CD14-positive monocyte (primary cell): ENCODE measurements around the gene CD38. TPM values are rescaled to one million over a fixed set of nuclear protein-coding genes. Genes with fewer than 3 reads are reported as not detected.

ENCODE experiments used
- DNase-seq, 3 donors: peaks; one replicate each; pipeline ENCODE4 v3.0.0-alpha.2; 2011 to 2022
- H2AFZ ChIP-seq: 2 replicates; pipeline ENCODE4 v1.6.0; 2012; ENCODE audit warnings: mild to moderate bottlenecking, low read depth, low read length, inconsistent platforms; ENCODE audit not compliant: insufficient read depth, poor library complexity, severe bottlenecking
- H3K27ac ChIP-seq, 2 donors: 1 replicate in 1 of 2; 2 replicates in 1 of 2; pipeline ENCODE4 v1.5.1; 2012 to 2013; ENCODE audit warnings: low read length in 2 of 2, control low read depth in 1 of 2, inconsistent platforms in 1 of 2, low read depth in 1 of 2, mild to moderate bottlenecking in 1 of 2
- H3K27me3 ChIP-seq, 2 donors: one replicate each; pipeline versions ENCODE4 v1.6.0 to v1.6.1; 2011 to 2013; ENCODE audit warnings: low read length in 2 of 2; ENCODE audit not compliant: control insufficient read depth in 2 of 2, insufficient read depth in 2 of 2
- H3K36me3 ChIP-seq, 2 donors: replicated peaks in 1 of 2; 1 replicate in 1 of 2; 2 replicates in 1 of 2; pipeline versions ENCODE4 v1.5.1 to v1.6.1; 2012 to 2013; ENCODE audit warnings: low read length in 2 of 2, control low read depth in 1 of 2, inconsistent platforms in 1 of 2, mild to moderate bottlenecking in 1 of 2; ENCODE audit not compliant: insufficient read depth in 2 of 2, control insufficient read depth in 1 of 2
- H3K4me1 ChIP-seq, 2 donors: 1 replicate in 1 of 2; 2 replicates in 1 of 2; pipeline versions ENCODE4 v1.5.1 to v1.6.1; 2012 to 2013; ENCODE audit warnings: low read length in 2 of 2, control low read depth in 1 of 2, inconsistent platforms in 1 of 2, mild to moderate bottlenecking in 1 of 2, moderate library complexity in 1 of 2; ENCODE audit not compliant: insufficient read depth in 2 of 2, control insufficient read depth in 1 of 2
- H3K4me2 ChIP-seq: replicated peaks from 2 replicates; pipeline ENCODE3; 2012; ENCODE audit warnings: low read length, moderate library complexity, mild to moderate bottlenecking; ENCODE audit not compliant: poor library complexity, severe bottlenecking; ENCODE audit errors: extremely low read depth
- H3K4me3 ChIP-seq, 3 experiments: fragments of 200-600 bp in 1 of 3; sonication (generic) in 1 of 3; replicated peaks in 1 of 3; 1 replicate in 2 of 3; 2 replicates in 1 of 3; pipeline ENCODE4 v1.5.1; 2011 to 2013; ENCODE audit warnings: low read length in 3 of 3, mild to moderate bottlenecking in 3 of 3, control low read depth in 2 of 3, low read depth in 2 of 3, inconsistent platforms in 1 of 3, moderate library complexity in 1 of 3
- H3K79me2 ChIP-seq: 2 replicates; pipeline ENCODE4 v1.6.0; 2012; ENCODE audit warnings: mild to moderate bottlenecking, control low read depth, inconsistent platforms, low read length, moderate library complexity; ENCODE audit not compliant: insufficient read depth
- H3K9ac ChIP-seq: 2 replicates; pipeline ENCODE4 v1.6.0; 2017; ENCODE audit warnings: low read length, mild to moderate bottlenecking; ENCODE audit not compliant: insufficient read depth, poor library complexity, severe bottlenecking
- H3K9me3 ChIP-seq, 2 donors: replicated peaks in 1 of 2; 1 replicate in 1 of 2; 2 replicates in 1 of 2; pipeline versions ENCODE4 v1.5.1 to v1.6.1; 2012 to 2013; ENCODE audit warnings: low read length in 2 of 2, control low read depth in 1 of 2; ENCODE audit not compliant: control insufficient read depth in 1 of 2, insufficient read depth in 1 of 2
- H4K20me1 ChIP-seq: 2 replicates; pipeline ENCODE4 v1.6.0; 2012; ENCODE audit warnings: mild to moderate bottlenecking, low read length, control low read depth, moderate library complexity; ENCODE audit not compliant: insufficient read depth
- H3K27ac Mint-ChIP-seq, 7 donors: one replicate each; pipeline ENCODE4 v1.8.0; 2020; ENCODE audit warnings: mild to moderate bottlenecking in 7 of 7, mixed read lengths in 7 of 7, moderate library complexity in 6 of 7, inconsistent platforms in 2 of 7
- H3K27me3 Mint-ChIP-seq, 3 donors: one replicate each; pipeline ENCODE4 v1.8.0; 2021 to 2022; ENCODE audit warnings: low read depth in 3 of 3, mild to moderate bottlenecking in 3 of 3, mixed read lengths in 3 of 3, moderate library complexity in 3 of 3, inconsistent platforms in 1 of 3
- H3K36me3 Mint-ChIP-seq, 2 donors: one replicate each; pipeline ENCODE4 v1.8.0; 2020; ENCODE audit warnings: mixed read lengths in 2 of 2, inconsistent platforms in 1 of 2, mild to moderate bottlenecking in 1 of 2
- H3K4me1 Mint-ChIP-seq: one replicate; pipeline ENCODE4 v1.8.0; 2020; ENCODE audit warnings: mild to moderate bottlenecking, mixed read lengths
- H3K4me3 Mint-ChIP-seq, 2 donors: one replicate each; pipeline ENCODE4 v1.8.0; 2020; ENCODE audit warnings: mild to moderate bottlenecking in 2 of 2, mixed read lengths in 2 of 2, moderate library complexity in 1 of 2
- H3K9me3 Mint-ChIP-seq, 7 donors: one replicate each; pipeline ENCODE4 v1.8.0; 2020 to 2022; ENCODE audit warnings: mixed read lengths in 7 of 7, mild to moderate bottlenecking in 6 of 7, moderate library complexity in 6 of 7, inconsistent platforms in 2 of 7
- WGBS: methylation state at CpG from one replicate; pipeline ENCODE4 v1.1.5; 2013; ENCODE audit warnings: missing lambda C conversion rate; ENCODE audit not compliant: insufficient coverage; 5-methylcytosine and 5-hydroxymethylcytosine counted together
- intact Hi-C, 2 donors: fragments of 100-400 bp; cut with micrococcal nuclease; formaldehyde crosslinking; loops; one replicate each; pipeline versions ENCODE4 v1.15.0 to v1.15.1; 2023
- polyA plus RNA-seq, 3 donors: library from polyadenylated mRNA; depleted of rRNA in 1 of 3; unstranded in 2 of 3; stranded (reverse) in 1 of 3; fragments of 300-500 nt in 2 of 3; fragments of >200 nt in 1 of 3; fragmentation: Illumina TruSeq in 2 of 3; gene quantifications; 1 replicate in 2 of 3; 2 replicates in 1 of 3; pipeline ENCODE4 v1.2.3, GENCODE V29; 2012 to 2021
- TF ChIP-seq, protein P1 (sequence below): fragments of 200-600 bp; IDR thresholded peaks from one replicate; pipeline ENCODE4 v1.8.0; 2022; ENCODE audit warnings: antibody characterized with exemption, mild to moderate bottlenecking

Gene CD38
- polyA plus RNA-seq, 3 donors: 2.3 to 4.4 (median 3.0) TPM

DNA sequence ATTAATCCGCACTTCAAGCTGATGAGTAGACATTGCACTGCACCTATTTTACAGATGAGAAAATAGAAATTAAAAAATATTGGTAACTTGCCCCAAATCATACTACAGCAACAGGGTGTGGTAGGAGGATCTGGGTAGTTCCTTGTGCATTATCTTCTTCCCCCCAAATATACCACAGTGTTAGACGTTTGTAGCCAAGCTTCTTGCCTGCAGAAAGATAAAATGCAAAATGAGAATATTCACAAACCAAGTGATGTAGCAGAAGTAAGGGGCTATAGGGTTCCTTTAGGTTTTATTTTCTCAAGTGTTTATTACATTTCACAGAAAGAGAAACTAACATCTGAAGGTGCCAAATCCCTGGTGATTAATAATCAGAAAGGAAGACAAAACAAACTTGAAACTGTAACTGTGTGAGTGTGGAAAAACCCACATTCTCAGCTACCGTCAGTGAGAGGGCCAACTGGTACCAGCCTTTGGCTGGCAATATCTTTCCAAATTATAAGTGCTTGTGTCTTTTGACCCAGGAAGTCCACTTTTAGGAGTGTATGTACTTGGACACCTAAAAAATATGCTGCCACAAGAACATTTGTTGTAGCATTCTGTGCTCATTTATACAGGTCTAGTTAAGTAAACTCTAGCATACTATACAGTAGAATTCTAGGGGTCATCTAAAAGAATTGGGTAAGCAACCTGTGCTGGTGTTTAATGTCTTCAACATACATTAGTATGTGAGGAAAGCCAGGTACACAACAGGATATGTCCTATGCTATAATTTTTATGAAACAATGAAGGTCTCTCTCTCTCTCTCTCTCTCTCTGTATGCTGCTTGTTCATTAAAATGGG lies 6.7 kb upstream of the CD38 start:
- Mint-ChIP-seq H3K27me3 (peaks cover 0 to 7% (median 6%) of the 10 kb centered on the region in 3 donors), H3K27ac (peak overlapping the region in 1 of 7 donors; percentile 44), H3K9me3 (peaks cover 0 to 4% (median 1%) of the 10 kb centered on the region in 7 donors), H3K4me3 (no peak overlapping the region), H3K36me3 (peaks cover 20 to 26% of the 10 kb centered on the region in 2 donors), H3K4me1 (peaks cover 15% of the 10 kb centered on the region)
- Histone ChIP-seq H2AFZ (no peak overlapping the region), H3K36me3 (peaks cover 0 to 8% of the 10 kb centered on the region in 2 donors), H3K9me3 (no peaks in the 10 kb centered on the region), H3K79me2 (no peaks in the 10 kb centered on the region), H3K4me3 (no peak overlapping the region), H4K20me1 (no peaks in the 10 kb centered on the region), H3K27ac (no peak overlapping the region), H3K27me3 (no peaks in the 10 kb centered on the region), H3K9ac (no peak overlapping the region), H3K4me1 (peaks cover under 1 to 10% of the 10 kb centered on the region in 2 donors), H3K4me2 (no peak overlapping the region)
- TF ChIP-seq, protein P1, sequence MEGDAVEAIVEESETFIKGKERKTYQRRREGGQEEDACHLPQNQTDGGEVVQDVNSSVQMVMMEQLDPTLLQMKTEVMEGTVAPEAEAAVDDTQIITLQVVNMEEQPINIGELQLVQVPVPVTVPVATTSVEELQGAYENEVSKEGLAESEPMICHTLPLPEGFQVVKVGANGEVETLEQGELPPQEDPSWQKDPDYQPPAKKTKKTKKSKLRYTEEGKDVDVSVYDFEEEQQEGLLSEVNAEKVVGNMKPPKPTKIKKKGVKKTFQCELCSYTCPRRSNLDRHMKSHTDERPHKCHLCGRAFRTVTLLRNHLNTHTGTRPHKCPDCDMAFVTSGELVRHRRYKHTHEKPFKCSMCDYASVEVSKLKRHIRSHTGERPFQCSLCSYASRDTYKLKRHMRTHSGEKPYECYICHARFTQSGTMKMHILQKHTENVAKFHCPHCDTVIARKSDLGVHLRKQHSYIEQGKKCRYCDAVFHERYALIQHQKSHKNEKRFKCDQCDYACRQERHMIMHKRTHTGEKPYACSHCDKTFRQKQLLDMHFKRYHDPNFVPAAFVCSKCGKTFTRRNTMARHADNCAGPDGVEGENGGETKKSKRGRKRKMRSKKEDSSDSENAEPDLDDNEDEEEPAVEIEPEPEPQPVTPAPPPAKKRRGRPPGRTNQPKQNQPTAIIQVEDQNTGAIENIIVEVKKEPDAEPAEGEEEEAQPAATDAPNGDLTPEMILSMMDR: no peak
- no CpG with 5 or more reads among the region's 3 CpGs for WGBS
- intact Hi-C loops: no loop called here
- no peak for DNase-seq

DNA sequence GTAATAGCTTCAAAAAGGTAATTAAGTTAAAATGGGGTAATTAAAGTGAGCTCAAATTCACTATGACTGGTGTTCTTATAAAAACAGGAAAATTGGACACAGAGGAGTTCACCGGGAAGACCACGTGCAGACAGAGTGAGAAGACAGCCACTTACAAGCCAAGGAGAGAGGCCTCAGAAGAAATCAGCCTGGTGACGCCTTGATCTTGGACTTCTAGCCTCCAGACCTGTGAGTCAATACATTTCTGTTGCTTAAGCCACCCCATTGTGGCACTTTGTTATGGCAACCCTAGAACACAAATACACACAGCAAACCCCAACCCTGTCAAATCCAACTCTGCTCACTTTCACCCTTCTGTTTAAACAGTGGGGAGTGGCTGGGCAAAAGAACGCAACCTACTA lies 4.1 kb upstream of the CD38 start:
- Histone ChIP-seq H2AFZ (no peak overlapping the region), H4K20me1 (no peaks in the 10 kb centered on the region), H3K27me3 (no peaks in the 10 kb centered on the region), H3K36me3 (peaks cover 0 to 8% of the 10 kb centered on the region in 2 donors), H3K79me2 (no peaks in the 10 kb centered on the region), H3K9ac (no peak overlapping the region), H3K4me2 (no peak overlapping the region), H3K4me1 (peaks cover 5 to 22% of the 10 kb centered on the region in 2 donors), H3K27ac (no peak overlapping the region), H3K9me3 (no peaks in the 10 kb centered on the region), H3K4me3 (no peak overlapping the region)
- intact Hi-C loops: no loop called here
- H3K4me3 Mint-ChIP-seq: no peak overlapping the region
- H3K9me3 Mint-ChIP-seq: peaks cover 0 to 1% (median 0%) of the 10 kb centered on the region in 7 donors
- peaks cover 25% of the 10 kb centered on the region for H3K4me1 Mint-ChIP-seq
- peak overlapping the region in 4 of 7 donors; percentile 9 to 64 (median 59) for H3K27ac Mint-ChIP-seq
- TF ChIP-seq, protein P1: no peak
- 93% methylated on average over 4 of the region's 4 CpGs for WGBS
- H3K27me3 Mint-ChIP-seq: peaks cover 8 to 19% (median 12%) of the 10 kb centered on the region in 3 donors
- peaks cover 15 to 26% of the 10 kb centered on the region in 2 donors for H3K36me3 Mint-ChIP-seq
- DNase-seq: peak in 2 of 3 donors; percentile 30 to 46
